ENCODE results near the gene SV2B.

SV2B gene

GRCh38 chr15:91282486-91282885 is 182.4 kb downstream of the SV2B start:
- no peak for DNase-seq

- DNase-seq: no peak
These were observed 183.1 kb downstream of the SV2B start for GRCh38 chr15:91283155-91283554.

- no peak for DNase-seq
These were observed 184.9 kb downstream of the SV2B start for GRCh38 chr15:91284758-91285466.

GRCh38 chr15:91289324-91289723 is 189.3 kb downstream of the SV2B start:
- no peak for DNase-seq

- DNase-seq: no peak
These were observed 190.5 kb downstream of the SV2B start for GRCh38 chr15:91290553-91290952.

- DNase-seq: no peak
These were observed 191.6 kb downstream of the SV2B start for GRCh38 chr15:91291673-91292072.

- DNase-seq: no peak
These were observed 194.3 kb downstream of the SV2B start for GRCh38 chr15:91294344-91294743.

- no peak for DNase-seq
These were observed 194.7 kb downstream of the SV2B start for GRCh38 chr15:91294795-91295194.

GRCh38 chr15:91298101-91298500 is 198.0 kb downstream of the SV2B start:
- no peak for DNase-seq

GRCh38 chr15:91302588-91303439 is 202.8 kb downstream of the SV2B start:
- DNase-seq: no peak

GRCh38 chr15:91304210-91304609 is 204.2 kb downstream of the SV2B start:
- DNase-seq: no peak

- no peak for DNase-seq
These were observed 204.7 kb downstream of the SV2B start for GRCh38 chr15:91304786-91305185.

- no peak for DNase-seq
These were observed 206.1 kb downstream of the SV2B start for GRCh38 chr15:91306144-91306543.

- no peak for DNase-seq
These were observed 207.5 kb downstream of the SV2B start for GRCh38 chr15:91307601-91308000.

GRCh38 chr15:91308199-91308598 is 208.1 kb downstream of the SV2B start:
- no peak for DNase-seq

- no peak for DNase-seq
These were observed 208.8 kb downstream of the SV2B start for GRCh38 chr15:91308855-91309254.

- DNase-seq: no peak
These were observed 211.9 kb downstream of the SV2B start for GRCh38 chr15:91311986-91312385.

- no peak for DNase-seq
These were observed 216.1 kb downstream of the SV2B start for GRCh38 chr15:91316126-91316525.

GRCh38 chr15:91318516-91318915 is 218.5 kb downstream of the SV2B start:
- no peak for DNase-seq

- no peak for DNase-seq
These were observed 218.9 kb downstream of the SV2B start for GRCh38 chr15:91318931-91319330.

GRCh38 chr15:91319371-91320059 is 219.5 kb downstream of the SV2B start:
- no peak for DNase-seq

- no peak for DNase-seq
These were observed 220.0 kb downstream of the SV2B start for GRCh38 chr15:91320101-91320500.

GRCh38 chr15:91329914-91330313 is 229.9 kb downstream of the SV2B start:
- DNase-seq: no peak

- DNase-seq: no peak
These were observed 231.5 kb downstream of the SV2B start for GRCh38 chr15:91331581-91331980.

Data from activated CD4-positive, alpha-beta T cell treated with anti-CD3 and anti-CD28 coated beads, Interleukin-2, amount 50 U/mL, for 1 hour (primary cell).